Measurements from ENCODE around the gene TMEM223.
"Not testable (repeated sequence)": the region's sequence is repeated elsewhere in the genome, so short reads cannot be mapped to it uniquely, and the experiment has no call there.

TMEM223 gene

GRCh38 chr11:62799486-62799885 is 7.7 kb upstream of the TMEM223 start:
- no peak for DNase-seq

DNA sequence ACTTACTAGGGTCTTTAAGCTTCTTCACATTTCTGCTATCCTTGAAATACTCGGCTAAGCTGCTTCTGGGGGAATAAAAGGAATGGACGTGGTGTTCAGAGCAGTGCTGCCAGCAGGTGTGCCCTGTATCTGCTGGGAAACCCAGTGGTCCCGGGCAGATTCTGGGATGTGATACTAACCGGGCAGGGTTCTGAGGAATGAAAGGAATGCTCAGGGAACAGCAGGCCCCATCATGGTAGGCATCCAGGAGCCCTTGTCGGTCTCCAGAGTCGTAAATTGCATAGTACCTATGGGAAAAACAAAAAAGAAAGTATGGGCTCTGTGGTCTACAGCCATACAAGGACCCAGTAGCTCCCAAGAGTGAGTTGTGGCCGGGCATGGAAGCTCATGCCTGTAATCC is 4.5 kb upstream of the TMEM223 start:
- DNase-seq, result no peak

GRCh38 chr11:62794201-62794775 is 2.5 kb upstream of the TMEM223 start:
- DNase-seq, result no peak

- DNase-seq, result peak; percentile 48
These were observed 383 bp upstream of the TMEM223 start for GRCh38 chr11:62792202-62792575.

DNA sequence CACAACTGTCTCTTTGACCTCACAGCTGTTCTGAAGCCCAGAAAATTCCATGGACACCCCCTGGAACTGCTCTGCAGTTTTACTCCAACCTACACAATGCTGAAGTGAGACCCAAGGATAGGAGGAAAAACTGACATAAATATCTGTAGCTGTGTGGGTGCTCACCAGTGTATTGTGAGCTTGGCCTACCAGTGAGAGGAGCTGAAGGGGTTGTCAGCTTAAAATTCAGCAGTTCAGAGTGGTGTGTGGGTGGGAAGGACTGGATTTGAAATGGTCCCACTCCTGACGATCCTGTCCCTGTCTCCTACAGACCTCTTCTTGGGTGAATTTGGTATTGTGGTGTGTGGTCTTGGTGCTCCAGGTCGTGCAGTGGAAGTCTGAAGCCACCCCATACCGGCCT is 2.2 kb downstream of the TMEM223 start:
- DNase-seq, result no peak

DNA sequence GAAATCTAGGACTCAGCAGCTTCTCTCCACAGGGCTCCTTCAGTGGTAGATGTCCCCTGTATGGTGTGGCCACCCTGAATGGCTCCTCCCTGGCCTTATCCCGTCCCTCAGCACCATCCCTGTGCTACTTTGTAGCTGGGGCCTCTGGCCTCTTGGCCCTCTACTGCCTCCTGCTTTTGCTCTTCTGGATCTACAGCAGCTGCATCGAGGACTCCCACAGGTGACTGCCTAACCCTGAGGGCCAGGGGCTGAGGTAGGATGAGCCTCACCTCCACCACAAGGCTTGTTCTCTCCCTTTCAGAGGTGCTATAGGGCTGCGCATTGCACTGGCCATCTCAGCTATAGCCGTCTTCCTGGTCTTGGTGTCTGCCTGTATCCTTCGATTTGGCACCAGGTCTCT is 2.8 kb downstream of the TMEM223 start:
- DNase-seq, result no peak

GRCh38 chr11:62787005-62787759 is 4.6 kb downstream of the TMEM223 start, which contains the start of gene TMEM179B:
Gene TMEM179B, plus strand, starts transcription at chr11:62787402. Its CDS starts 30 bp downstream, at chr11:62787432.
- DNase-seq, result peak; percentile 97

GRCh38 chr11:62786318-62787004 is 5.3 kb downstream of the TMEM223 start:
- peak; percentile 92 for DNase-seq

DNA sequence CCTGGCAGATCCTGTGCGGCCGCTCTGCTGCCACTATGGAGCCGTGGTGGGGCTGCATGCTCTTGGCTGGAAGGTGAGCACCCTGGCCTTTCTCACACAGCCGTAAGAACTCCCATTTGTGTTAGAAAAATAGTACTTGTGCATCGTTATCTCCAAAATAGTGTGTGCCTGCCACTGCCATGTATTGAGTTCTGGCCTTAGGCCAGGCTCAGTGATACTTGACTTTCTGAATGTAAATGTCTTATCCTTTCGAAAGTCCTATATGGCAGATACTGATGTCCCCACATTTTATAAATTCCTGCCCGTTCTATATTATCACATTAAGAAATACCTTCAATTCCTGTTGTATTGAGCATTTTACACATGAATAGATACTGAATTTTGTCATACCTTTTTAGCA is 9.1 kb downstream of the TMEM223 start:
- no peak for DNase-seq

- DNase-seq, result no peak
These were observed 13.4 kb downstream of the TMEM223 start for GRCh38 chr11:62778441-62778840.

GRCh38 chr11:62777389-62777788 is 14.4 kb downstream of the TMEM223 start:
- no peak for DNase-seq

- DNase-seq, result no peak
These were observed 16.2 kb downstream of the TMEM223 start for GRCh38 chr11:62775646-62776045.

DNA sequence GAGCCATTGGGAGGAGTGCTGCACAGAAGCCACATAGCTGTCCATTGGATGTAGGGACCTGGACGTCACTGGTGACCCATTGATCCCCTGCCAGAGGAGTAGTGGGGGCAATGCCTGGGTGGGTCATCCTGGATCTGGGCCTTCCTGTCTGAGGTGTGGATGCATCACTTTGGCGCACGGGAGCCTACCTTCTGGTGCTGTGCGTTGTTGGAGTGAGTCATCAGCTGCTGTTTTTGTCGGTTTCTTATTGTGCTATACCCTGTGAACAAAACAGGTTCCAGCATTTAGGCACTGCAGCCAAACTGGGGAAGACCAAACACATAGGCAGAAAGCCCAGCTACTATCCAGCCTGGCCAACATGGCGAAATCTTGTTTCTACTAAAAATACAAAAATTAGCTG is 17.4 kb downstream of the TMEM223 start:
- no peak for DNase-seq

DNA sequence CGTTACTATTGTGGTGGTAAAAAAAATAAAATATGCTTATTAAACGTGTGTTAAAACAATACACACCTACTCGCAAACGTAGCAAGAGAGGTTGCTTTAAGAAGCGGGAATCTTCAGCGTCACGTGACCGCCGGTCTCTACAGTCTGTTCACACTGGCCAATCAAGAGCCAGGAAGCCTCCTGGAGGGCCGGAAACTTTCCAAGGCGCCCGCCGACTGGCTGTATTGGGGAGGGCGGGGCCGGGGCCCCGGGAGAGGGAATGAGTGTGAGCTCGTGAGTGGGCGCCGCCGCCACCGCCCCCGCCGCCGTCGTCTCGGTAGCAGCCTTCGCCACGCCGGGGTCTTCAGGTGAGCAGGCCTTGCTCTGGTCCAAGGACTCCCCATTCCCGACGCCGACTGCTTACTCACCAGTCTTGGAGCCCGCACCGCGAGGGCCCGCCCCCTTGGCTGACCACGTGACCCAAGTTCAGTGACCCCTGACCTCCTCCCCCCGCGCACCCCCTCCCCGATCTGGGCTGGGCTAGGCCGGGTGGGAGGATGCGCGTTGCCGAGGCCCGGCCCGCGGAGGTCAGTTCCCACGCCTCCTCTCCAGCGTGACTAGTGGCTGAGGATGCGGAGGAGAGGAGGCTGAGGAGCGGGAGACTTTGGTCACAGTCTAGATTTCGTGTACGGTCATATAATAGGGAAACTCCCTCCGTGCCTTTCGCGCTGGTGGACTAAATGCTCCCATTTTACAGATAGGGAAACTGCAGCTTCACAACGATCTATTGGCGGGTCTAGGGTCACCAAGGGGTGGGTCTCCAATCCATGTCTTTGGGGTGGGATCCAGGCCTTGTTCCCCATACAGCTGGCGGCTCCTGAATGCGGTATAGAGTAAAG is 20.4 kb downstream of the TMEM223 start, which contains the start of gene TAF6L:
TAF6L (plus strand) TSS at position 253 of the 878 bp plus-strand sequence. CDS start 4,388 bp downstream, outside the sequence.
- peak; percentile 99 for DNase-seq

DNA sequence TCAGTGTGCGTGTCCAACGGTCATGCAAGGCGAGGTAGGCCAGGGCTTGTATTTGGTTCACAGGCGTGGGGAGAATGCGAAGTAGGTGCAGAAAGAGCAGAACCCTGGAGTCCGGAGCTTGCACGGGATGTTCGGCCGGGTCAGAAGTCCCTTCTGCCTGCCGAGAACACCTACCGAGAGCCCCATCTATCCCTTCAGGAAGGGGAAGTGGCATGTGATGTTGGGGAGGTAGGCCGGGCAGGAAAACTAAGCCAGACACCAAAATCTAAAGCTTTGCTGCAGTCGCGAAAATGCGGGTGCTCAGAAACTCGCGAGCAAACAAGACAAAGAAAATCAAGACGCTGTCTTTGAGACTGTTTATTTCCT is 21.0 kb downstream of the TMEM223 start:
- DNase-seq, result peak; percentile 59

DNA sequence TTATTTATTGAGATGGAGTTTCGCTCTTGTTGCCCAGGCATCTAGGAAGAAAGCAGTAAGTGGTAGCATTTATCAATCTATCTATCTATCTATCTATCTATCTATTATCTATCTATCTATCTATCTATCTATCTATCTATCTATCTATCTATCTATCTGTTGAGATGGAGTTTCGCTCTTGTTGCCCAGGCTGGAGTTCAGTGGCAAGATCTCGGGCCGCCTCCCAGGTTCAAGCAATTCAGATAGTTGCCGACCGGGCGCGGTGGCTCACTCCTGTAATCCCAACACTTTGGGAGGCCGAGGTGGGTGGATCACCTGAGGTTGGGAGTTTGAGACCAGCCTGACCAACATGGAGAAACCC is 31.0 kb downstream of the TMEM223 start:
- DNase-seq, result not testable (repeated sequence)

GRCh38 chr11:62757846-62758788 is 33.7 kb downstream of the TMEM223 start:
- no peak for DNase-seq

DNA sequence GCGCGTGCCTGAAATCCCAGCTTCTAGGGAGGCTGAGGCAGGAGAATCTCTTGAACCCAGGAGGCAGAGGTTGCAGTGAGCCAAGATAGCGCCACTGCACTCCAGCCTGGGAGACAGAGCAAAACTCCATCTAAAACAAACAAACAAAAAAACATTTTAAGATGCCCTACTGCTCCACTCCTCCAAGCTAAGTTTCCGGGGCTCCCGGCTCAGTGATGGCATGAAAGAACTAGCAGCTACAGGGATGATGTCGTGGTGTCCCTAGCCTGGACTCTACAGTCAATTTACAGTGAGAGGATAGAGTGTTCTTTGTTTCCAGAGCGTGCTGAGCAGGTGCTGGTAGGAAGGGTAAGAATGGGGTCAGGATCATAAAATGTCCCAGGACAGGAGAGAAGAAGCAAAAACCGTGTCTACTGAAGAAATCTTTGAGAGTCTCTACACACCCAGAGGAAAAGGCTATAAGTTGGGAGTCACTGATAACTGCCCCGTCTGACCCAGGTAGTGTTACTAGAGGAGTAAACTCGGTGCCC is 36.7 kb downstream of the TMEM223 start:
- DNase-seq, result no peak

- peak; percentile 99 for DNase-seq
These were observed 37.8 kb downstream of the TMEM223 start, which contains the start of gene ZBTB3 for GRCh38 chr11:62753736-62754603. Gene ZBTB3, minus strand, starts transcription at chr11:62754160. Its CDS starts 496 bp downstream, at chr11:62753664.

DNA sequence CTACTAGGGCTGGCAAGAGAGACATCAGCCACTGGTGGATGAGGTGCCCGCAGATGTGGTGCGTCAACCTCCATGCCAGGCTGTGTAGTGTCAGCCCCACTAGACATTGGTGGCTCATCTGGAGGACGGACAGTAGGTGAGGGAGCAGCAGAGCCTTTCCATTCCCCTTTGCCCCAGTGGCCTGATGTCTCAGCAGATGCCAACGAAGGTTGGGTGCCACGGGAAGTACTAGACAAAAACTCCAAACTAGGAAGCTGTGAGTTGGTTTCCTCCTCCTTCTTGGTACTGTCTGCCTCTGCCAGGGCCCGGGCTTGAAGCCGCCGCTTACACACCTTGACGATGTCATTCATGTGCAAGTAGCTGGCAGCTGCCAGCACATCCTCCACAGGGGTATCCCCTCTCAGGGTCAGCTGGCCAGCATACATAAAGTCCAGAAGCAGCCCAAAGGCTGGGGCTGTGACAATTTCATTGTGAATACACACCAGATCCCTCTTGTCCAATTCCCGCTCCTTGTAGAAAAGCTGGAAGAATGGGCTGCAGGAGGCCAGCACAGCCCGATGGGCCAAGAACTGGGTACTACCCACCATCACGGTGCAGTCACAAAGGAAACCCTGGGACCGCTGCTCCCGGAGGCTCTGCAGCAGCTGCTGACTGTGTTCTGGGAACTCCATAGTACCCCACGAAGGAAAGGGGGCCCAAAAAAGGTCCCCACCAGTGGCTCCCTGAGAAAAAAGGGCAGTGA is 38.6 kb downstream of the TMEM223 start:
- no peak for DNase-seq
